Measurements from ENCODE around the gene PPP1R26. TPM values are rescaled to one million over a fixed set of nuclear protein-coding genes. Genes with fewer than 3 reads are reported as not detected.

The PPP1R26 gene
- total RNA-seq, 1 donor from 2014 or later, result 27.3 TPM

Other genes starting within 250 kb of the PPP1R26 start
- 12.5 TPM for gene MRPS2, start 20.9 kb downstream of the PPP1R26 start, total RNA-seq
- gene LCN1, start 41.7 kb downstream of the PPP1R26 start, total RNA-seq, result not detected
- gene OBP2A, start 66.3 kb downstream of the PPP1R26 start, total RNA-seq, result not detected
- not detected for gene PAEP, start 82.0 kb downstream of the PPP1R26 start, total RNA-seq
- gene GLT6D1, start 159.8 kb downstream of the PPP1R26 start, total RNA-seq, result not detected
- gene LCN9, start 183.5 kb downstream of the PPP1R26 start, total RNA-seq, result not detected
- not detected for gene SOHLH1, start 219.7 kb downstream of the PPP1R26 start, total RNA-seq
- gene KCNT1, start 222.4 kb downstream of the PPP1R26 start, total RNA-seq, result 3.9 TPM